Measurements from ENCODE around the gene SYT7. TPM values are rescaled to one million over a fixed set of nuclear protein-coding genes. Genes with fewer than 3 reads are reported as not detected.
"Not testable (repeated sequence)": the region's sequence is repeated elsewhere in the genome, so short reads cannot be mapped to it uniquely, and the experiment has no call there.

Gene SYT7
- total RNA-seq, 1 donor from 2014 or later = not detected

DNA sequence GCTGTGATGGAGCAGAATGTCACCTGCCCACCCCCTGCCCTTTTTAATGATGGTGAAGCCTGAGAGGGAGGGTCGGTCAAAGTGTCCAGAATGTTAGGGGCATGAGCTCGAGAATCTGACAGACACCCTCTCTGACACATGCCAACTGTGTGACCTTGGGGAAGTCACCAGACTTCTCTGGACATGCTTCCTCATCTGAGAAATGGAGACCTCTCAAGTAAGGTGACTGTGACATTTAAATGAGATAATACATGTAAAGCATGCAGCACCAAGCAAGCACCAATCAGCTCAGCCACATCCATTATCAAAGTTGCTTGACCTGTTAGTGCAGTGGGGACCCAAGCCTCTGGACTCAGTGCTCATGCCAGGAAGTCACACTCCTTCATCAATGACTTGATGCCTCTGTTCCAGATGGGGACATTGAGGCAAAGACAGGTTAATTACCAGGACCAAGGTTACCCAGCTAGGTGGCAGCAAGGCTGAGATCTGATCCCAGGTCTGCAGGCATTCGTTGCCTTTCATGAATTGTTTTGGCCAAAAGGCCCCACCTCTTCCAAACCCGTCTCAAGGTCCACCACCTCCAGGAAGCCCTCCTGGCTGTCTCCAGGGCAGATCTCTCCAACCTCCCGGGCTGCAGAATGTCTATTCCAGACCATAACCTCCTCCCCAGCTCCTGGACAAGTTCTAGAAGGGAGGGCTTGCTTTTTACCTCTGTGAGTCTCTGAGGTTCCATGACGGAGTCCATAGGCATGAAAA lies 38.8 kb upstream of the SYT7 start:
- CTCF ChIA-PET = no interaction called here
- H3K27ac Mint-ChIP-seq = no peak overlapping the region

DNA sequence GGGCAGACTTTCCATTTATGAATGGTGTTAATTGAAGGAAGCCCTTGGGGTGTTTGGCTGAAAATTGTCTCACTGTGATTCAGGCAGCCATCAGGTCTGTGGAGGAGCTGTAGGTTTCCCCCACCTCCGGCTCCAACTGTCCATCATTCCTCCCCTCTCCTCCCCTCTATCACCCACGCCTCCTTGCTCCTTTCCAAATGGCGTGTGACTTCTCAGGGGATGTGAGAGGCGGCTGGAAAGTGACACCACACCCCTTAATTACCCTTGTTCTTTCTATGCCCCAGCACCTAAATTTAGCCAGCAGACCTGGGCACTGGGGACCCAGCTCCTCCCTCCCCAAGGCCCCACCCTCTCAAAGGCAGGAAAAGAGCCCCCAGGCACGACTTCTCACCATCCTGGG lies 38.1 kb upstream of the SYT7 start:
- no peak for DNase-seq
- Mint-ChIP-seq H3K27ac (no peak overlapping the region), H3K27me3 (peaks cover 13% of the 10 kb centered on the region), H3K4me1 (no peaks in the 10 kb centered on the region), H3K36me3 (ENCODE audit: low read depth) (no peaks in the 10 kb centered on the region), H3K4me3 (no peak overlapping the region), H3K9me3 (no peaks in the 10 kb centered on the region)
- ATAC-seq (ENCODE audit: low read depth) = no peak
- intact Hi-C loops (cut with micrococcal nuclease) = no loop called here
- POLR2A ChIA-PET = no interaction called here
- CTCF ChIA-PET = no interaction called here
- TF ChIP-seq, protein P1, sequence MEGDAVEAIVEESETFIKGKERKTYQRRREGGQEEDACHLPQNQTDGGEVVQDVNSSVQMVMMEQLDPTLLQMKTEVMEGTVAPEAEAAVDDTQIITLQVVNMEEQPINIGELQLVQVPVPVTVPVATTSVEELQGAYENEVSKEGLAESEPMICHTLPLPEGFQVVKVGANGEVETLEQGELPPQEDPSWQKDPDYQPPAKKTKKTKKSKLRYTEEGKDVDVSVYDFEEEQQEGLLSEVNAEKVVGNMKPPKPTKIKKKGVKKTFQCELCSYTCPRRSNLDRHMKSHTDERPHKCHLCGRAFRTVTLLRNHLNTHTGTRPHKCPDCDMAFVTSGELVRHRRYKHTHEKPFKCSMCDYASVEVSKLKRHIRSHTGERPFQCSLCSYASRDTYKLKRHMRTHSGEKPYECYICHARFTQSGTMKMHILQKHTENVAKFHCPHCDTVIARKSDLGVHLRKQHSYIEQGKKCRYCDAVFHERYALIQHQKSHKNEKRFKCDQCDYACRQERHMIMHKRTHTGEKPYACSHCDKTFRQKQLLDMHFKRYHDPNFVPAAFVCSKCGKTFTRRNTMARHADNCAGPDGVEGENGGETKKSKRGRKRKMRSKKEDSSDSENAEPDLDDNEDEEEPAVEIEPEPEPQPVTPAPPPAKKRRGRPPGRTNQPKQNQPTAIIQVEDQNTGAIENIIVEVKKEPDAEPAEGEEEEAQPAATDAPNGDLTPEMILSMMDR (IDR thresholded peaks at IDR 0.05) = no peak

More for the DNA sequence above, 38.8 kb upstream of the SYT7 start:
- Mint-ChIP-seq H3K27me3 (peaks cover 11% of the 10 kb centered on the region), H3K9me3 (no peaks in the 10 kb centered on the region), H3K36me3 (ENCODE audit: low read depth) (no peaks in the 10 kb centered on the region), H3K4me1 (no peaks in the 10 kb centered on the region), H3K4me3 (no peak overlapping the region)
- intact Hi-C loops (cut with micrococcal nuclease) = loop anchor here (10.0 kb wide), 1 partner anchor 115 kb away; no protein-coding TSS in a partner anchor
- TF ChIP-seq, protein P1 (IDR thresholded peaks at IDR 0.05) = no peak
- POLR2A ChIA-PET = no interaction called here
- ATAC-seq (ENCODE audit: low read depth) (no peak), DNase-seq (no peak)

DNA sequence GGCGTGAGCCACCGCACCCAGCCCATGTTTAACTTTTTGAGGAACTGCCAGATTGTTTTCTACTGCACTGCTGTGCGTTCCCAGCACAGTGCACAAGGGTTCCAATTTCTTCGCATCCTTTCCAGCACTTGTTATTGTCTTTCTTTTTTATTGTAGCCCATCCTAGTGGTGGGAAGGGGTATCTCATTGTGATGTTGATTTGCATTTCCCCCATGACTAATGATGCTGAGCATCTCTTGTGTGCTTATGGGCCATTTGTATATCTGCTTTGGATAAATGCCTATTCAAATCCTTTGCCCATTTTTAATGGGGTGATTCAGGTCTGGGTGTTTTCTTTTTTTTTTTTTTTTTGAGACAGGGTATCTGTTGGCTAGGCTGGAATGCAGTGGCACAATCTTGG lies 36.6 kb upstream of the SYT7 start:
- POLR2A ChIA-PET = no interaction called here
- no peak overlapping the region for H3K4me3 Mint-ChIP-seq
- CTCF ChIA-PET = no interaction called here

GRCh38 chr11:61616434-61616833 lies 35.6 kb upstream of the SYT7 start:
- POLR2A ChIA-PET = no interaction called here
- DNase-seq (no peak), ATAC-seq (ENCODE audit: low read depth) (no peak)
- intact Hi-C loops (cut with micrococcal nuclease) = no loop called here
- H3K4me3 Mint-ChIP-seq = no peak overlapping the region
- H3K27ac Mint-ChIP-seq = no peak overlapping the region
- H3K4me1 Mint-ChIP-seq = no peaks in the 10 kb centered on the region
- no peaks in the 10 kb centered on the region for H3K9me3 Mint-ChIP-seq
- peaks cover 23% of the 10 kb centered on the region for H3K27me3 Mint-ChIP-seq
- TF ChIP-seq, protein P1 (IDR thresholded peaks at IDR 0.05) = no peak
- no peaks in the 10 kb centered on the region for H3K36me3 Mint-ChIP-seq (ENCODE audit: low read depth)
- CTCF ChIA-PET = no interaction called here

More for the DNA sequence above, 36.6 kb upstream of the SYT7 start:
- Mint-ChIP-seq H3K36me3 (ENCODE audit: low read depth) (no peaks in the 10 kb centered on the region), H3K4me1 (no peaks in the 10 kb centered on the region), H3K9me3 (no peaks in the 10 kb centered on the region), H3K27ac (no peak overlapping the region), H3K27me3 (peaks cover 21% of the 10 kb centered on the region)
- no peak for ATAC-seq (ENCODE audit: low read depth)
- DNase-seq = no peak
- intact Hi-C loops (cut with micrococcal nuclease) = no loop called here
- TF ChIP-seq, protein P1 (IDR thresholded peaks at IDR 0.05) = no peak

DNA sequence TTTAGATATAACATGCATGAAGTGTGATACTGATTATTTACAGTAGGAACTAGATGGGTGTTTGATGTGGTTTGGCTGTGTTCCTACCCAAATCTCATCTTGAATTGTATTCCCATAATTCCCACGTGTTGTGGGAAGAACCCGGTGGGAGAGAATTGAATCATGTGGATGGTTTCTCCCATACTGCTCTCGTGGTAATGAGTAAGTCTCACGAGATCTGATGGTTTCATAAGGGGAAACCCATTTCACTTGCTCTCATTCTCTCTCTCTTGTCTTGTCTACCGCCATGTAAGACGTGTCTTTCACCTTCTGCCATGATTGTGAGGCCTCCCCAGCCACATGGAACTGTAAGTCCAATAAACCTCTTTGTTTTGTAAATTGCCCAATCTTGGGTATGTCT lies 33.9 kb upstream of the SYT7 start:
- ATAC-seq (ENCODE audit: low read depth); CTCF ChIA-PET; DNase-seq; H3K9me3 Mint-ChIP-seq; intact Hi-C loops (cut with micrococcal nuclease); H3K36me3 Mint-ChIP-seq (ENCODE audit: low read depth); H3K27ac Mint-ChIP-seq; POLR2A ChIA-PET; H3K4me3 Mint-ChIP-seq; H3K4me1 Mint-ChIP-seq: not testable (repeated sequence)
- H3K27me3 Mint-ChIP-seq = peaks cover 22% of the 10 kb centered on the region

GRCh38 chr11:61613870-61614269 lies 33.0 kb upstream of the SYT7 start:
- ChIA-PET CTCF (no interaction called here), POLR2A (no interaction called here)
- Mint-ChIP-seq H3K9me3 (no peaks in the 10 kb centered on the region), H3K27ac (no peak overlapping the region), H3K27me3 (peaks cover 25% of the 10 kb centered on the region), H3K4me3 (no peak overlapping the region), H3K36me3 (ENCODE audit: low read depth) (no peaks in the 10 kb centered on the region), H3K4me1 (no peaks in the 10 kb centered on the region)
- ATAC-seq (ENCODE audit: low read depth) = no peak
- no peak for DNase-seq
- TF ChIP-seq, protein P1 (IDR thresholded peaks at IDR 0.05) = no peak
- intact Hi-C loops (cut with micrococcal nuclease) = no loop called here

Data from activated B cell treated with CpG ODN at 0.5 μM for 24 hours (primary cell).